Measurements from ENCODE around the gene TMEM272.
A peak's percentile ranks its signal among the peaks of the same experiment; 100 is the strongest.

DNA sequence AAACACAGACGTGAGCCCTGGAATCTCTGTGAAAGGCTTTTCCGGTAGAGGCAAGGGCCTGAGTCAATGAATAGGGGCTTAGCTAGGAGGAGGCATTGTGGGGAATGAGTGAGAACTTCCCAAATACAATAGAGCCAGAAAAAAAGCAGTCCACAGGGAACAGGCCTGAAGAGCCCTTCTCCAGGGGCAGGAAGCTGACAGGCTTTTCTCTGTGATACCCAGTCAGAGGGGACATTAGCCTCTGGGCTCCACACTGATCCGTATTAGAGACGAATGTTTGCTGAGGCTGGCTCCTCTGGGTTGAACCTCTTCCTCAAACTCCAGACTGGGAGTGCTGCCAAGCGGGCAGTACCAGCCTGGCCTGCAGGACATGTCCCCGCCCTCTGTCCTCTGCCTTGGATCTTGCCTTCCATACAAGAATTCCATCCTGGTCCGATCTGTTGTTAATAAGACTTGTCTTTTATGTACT, 43.3 kb downstream of the TMEM272 start:
- TF ChIP-seq POLR2A (IDR thresholded peaks at IDR 0.05; ENCODE audit: low read depth): no peak
- TF ChIP-seq, protein P1, sequence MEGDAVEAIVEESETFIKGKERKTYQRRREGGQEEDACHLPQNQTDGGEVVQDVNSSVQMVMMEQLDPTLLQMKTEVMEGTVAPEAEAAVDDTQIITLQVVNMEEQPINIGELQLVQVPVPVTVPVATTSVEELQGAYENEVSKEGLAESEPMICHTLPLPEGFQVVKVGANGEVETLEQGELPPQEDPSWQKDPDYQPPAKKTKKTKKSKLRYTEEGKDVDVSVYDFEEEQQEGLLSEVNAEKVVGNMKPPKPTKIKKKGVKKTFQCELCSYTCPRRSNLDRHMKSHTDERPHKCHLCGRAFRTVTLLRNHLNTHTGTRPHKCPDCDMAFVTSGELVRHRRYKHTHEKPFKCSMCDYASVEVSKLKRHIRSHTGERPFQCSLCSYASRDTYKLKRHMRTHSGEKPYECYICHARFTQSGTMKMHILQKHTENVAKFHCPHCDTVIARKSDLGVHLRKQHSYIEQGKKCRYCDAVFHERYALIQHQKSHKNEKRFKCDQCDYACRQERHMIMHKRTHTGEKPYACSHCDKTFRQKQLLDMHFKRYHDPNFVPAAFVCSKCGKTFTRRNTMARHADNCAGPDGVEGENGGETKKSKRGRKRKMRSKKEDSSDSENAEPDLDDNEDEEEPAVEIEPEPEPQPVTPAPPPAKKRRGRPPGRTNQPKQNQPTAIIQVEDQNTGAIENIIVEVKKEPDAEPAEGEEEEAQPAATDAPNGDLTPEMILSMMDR (IDR thresholded peaks at IDR 0.05): peak in 1 of 3 experiments; percentile 10

Data from esophagus muscularis mucosa (tissue), 3 donors.